Measurements from ENCODE around the gene TUBA3E.
"Not testable (repeated sequence)": the region's sequence is repeated elsewhere in the genome, so short reads cannot be mapped to it uniquely, and the experiment has no call there.

Gene TUBA3E

GRCh38 chr2:130169896-130170295 lies 28.3 kb downstream of the TUBA3E start:
- TF ChIP-seq POLR2A (IDR thresholded peaks at IDR 0.05; ENCODE audit: extremely low read depth, insufficient read length) (no peak), MYC (IDR thresholded peaks at IDR 0.05; ENCODE audit: low read depth, low read length) (no peak)
- TF ChIP-seq, protein P1, sequence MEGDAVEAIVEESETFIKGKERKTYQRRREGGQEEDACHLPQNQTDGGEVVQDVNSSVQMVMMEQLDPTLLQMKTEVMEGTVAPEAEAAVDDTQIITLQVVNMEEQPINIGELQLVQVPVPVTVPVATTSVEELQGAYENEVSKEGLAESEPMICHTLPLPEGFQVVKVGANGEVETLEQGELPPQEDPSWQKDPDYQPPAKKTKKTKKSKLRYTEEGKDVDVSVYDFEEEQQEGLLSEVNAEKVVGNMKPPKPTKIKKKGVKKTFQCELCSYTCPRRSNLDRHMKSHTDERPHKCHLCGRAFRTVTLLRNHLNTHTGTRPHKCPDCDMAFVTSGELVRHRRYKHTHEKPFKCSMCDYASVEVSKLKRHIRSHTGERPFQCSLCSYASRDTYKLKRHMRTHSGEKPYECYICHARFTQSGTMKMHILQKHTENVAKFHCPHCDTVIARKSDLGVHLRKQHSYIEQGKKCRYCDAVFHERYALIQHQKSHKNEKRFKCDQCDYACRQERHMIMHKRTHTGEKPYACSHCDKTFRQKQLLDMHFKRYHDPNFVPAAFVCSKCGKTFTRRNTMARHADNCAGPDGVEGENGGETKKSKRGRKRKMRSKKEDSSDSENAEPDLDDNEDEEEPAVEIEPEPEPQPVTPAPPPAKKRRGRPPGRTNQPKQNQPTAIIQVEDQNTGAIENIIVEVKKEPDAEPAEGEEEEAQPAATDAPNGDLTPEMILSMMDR (IDR thresholded peaks at IDR 0.05; ENCODE audit: low read depth, low read length): no peak
- TF ChIP-seq, protein P2, sequence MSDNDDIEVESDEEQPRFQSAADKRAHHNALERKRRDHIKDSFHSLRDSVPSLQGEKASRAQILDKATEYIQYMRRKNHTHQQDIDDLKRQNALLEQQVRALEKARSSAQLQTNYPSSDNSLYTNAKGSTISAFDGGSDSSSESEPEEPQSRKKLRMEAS (IDR thresholded peaks at IDR 0.05; ENCODE audit: low read depth, low read length): no peak
- no peak for DNase-seq (ENCODE audit: low read depth)
- H3K4me3 ChIP-seq (ENCODE audit: low read depth, low read length): no peak overlapping the region

DNA sequence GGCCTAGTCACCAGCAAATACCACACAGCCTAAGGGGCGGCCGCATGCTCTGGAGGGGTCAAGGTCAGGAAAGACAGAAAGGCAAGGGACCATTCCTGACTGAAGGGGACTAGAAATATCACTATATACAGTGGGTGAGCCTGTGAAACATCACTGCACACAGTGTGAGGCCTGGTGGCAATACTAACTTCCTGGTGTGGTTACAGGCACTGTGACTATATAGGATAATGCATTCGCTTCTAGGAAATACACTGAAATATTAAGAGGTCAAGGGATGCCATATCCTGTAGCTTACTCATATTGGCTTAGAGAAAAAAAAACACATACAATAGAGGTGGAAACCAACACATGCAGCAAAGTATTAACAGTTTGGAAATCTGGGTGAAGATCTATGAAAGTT lies 29.1 kb downstream of the TUBA3E start:
- H3K4me3 ChIP-seq (ENCODE audit: low read depth, low read length); DNase-seq (ENCODE audit: low read depth): not testable (repeated sequence)

DNA sequence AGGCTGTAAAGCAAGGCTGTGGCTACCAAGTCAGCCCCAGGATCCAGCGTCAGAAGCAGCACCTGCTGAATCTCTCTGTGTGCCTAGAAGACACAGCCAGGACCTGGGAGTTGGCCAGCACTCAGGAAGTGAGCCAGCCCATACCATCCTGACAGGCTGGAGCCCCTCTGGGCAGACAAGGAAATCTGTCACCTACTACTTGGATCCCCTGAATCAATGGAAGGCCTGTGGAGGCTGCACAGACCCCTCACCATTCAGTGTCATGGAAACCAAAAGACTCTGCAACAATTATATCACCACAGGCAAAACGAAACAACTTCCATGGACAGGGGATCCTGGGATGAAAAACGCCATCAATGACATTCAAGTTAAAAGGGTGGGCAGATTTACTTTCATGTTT lies 31.6 kb downstream of the TUBA3E start:
- not testable (repeated sequence) for DNase-seq (ENCODE audit: low read depth); H3K4me3 ChIP-seq (ENCODE audit: low read depth, low read length)

- TF ChIP-seq, protein P1 (IDR thresholded peaks at IDR 0.05; ENCODE audit: low read depth, low read length): no peak
- TF ChIP-seq MYC (IDR thresholded peaks at IDR 0.05; ENCODE audit: low read depth, low read length) (no peak), POLR2A (IDR thresholded peaks at IDR 0.05; ENCODE audit: extremely low read depth, insufficient read length) (no peak)
- TF ChIP-seq, protein P2 (IDR thresholded peaks at IDR 0.05; ENCODE audit: low read depth, low read length): no peak
- no peak for DNase-seq (ENCODE audit: low read depth)
- H3K4me3 ChIP-seq (ENCODE audit: low read depth, low read length): no peak overlapping the region
Observed at GRCh38 chr2:130165293-130166016, 32.8 kb downstream of the TUBA3E start.

- TF ChIP-seq, protein P1 (IDR thresholded peaks at IDR 0.05; ENCODE audit: low read depth, low read length): no peak
- TF ChIP-seq MYC (IDR thresholded peaks at IDR 0.05; ENCODE audit: low read depth, low read length): no peak
- no peak for TF ChIP-seq POLR2A (IDR thresholded peaks at IDR 0.05; ENCODE audit: extremely low read depth, insufficient read length)
- TF ChIP-seq, protein P2 (IDR thresholded peaks at IDR 0.05; ENCODE audit: low read depth, low read length): no peak
- no peak for DNase-seq (ENCODE audit: low read depth)
- H3K4me3 ChIP-seq (ENCODE audit: low read depth, low read length): no peak overlapping the region
Observed at GRCh38 chr2:130162968-130163367, 35.3 kb downstream of the TUBA3E start.

- DNase-seq (ENCODE audit: low read depth); H3K4me3 ChIP-seq (ENCODE audit: low read depth, low read length): not testable (repeated sequence)
Observed at GRCh38 chr2:130162486-130162885, 35.8 kb downstream of the TUBA3E start.

DNA sequence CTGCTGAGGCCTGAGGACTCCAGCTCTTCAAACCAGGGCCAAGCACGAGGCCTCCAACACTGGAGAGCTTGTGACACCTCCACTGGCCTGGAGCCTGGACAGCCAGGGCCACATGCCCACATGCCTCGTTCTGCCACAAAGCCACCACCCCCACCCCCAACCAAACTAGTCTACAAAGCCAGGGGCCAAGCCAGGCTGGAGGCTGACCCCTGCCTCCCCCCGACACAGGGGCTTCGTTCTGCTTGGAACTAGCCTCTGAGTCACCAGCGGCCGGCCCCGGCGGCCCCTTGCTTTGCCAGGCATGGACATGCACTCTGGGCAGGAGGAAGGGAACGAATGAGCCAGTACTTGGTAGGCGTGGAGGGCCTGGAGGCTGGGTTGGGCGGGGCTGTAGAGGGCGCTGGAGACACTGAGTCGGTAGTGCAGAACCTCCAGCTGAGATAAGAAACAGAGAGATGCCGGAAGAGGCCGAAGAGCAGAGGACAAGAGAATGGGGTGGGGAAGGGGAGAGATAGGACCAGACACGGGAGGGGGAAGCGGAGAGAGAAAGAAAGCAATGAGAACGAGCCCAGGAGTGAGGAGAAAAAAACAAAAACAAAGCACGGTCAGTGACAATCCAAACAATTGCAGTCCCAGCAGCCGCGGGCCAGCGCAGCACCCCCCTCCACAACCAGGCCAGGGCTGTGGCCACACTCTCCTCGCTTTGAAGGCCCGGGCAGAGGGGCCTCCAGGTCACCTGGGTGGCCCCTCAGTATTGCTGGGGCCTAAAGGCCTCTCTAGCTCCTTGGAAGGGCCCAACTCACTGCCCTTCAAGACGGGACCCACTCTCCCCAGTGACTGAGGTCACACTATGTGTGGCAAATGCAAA lies 37.2 kb downstream of the TUBA3E start:
- not testable (repeated sequence) for H3K4me3 ChIP-seq (ENCODE audit: low read depth, low read length); DNase-seq (ENCODE audit: low read depth)

More for the DNA sequence above, 37.2 kb downstream of the TUBA3E start:
- TF ChIP-seq, protein P1 (IDR thresholded peaks at IDR 0.05; ENCODE audit: low read depth, low read length): peak; percentile 2
